ENCODE measurements around the gene ATP6V0C.

ATP6V0C gene

DNA sequence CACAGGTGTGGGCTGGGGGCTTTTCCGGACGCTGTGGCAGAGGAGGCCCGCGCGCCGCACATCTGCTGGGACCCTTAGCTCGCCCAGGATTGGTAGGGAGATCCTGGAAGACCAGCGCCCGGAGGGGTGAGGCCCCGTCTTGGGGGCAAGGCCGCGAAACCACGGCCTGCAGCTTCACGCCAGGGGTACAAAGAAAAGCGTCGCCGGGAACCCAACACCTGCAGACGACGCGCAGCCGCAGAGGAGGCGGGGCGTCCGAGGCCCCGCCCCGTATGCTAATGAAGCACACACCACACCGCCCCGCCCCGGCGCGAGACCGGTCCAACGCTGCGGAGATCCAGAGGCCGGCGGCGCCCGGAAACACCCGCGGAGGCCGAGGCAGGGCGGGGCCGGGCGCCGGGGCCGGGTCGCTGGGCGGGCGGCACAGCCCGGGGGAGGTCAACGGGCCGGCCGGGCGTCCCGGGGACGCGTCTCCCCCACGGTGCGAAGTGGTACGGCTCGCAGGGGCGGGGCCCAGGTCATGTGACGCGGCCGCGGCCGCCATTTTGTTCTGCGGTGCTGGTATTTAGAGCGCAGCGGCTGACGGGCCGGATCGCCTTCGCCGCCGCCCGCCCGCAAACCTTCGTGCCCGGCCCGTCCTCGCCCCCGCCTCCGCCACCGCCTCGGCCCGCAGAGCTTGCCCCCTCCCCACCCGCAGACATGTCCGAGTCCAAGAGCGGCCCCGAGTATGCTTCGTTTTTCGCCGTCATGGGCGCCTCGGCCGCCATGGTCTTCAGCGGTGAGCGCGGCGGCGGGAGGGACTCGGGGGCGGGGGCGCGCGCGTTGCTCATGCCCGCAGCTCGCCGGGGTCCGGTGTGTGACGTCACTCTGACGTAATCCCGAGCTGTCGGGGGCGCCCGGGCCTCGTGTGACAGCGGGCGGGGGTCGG, at the start of gene ATP6V0C:
TSS of gene ATP6V0C (plus strand) at position 548 of the 928 bp plus-strand sequence. CDS start at position 700, 152 bp downstream.
- DNase-seq (ENCODE audit: low read depth): peak; percentile 74

DNA sequence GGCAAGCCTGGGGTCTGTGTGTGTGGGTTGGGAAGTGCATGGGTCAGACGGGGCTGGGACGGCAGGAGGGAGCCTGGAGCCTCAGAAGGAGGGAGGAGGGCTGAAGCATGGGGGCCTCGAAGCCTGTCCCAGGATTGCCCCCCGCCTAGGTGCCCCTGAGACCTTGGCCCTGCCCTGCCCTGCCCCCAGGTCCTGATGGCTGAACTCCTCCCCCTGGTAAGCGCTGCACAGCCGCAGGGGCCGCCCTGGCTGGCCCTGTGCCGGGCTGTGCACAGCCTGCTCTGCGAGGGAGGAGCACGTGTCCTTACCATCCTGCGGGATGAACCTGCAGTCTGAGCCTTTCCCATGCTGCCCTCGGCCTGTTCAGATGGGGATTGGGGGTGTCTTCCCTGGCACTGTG, 49.4 kb upstream of the ATP6V0C start:
- no peak for DNase-seq (ENCODE audit: low read depth)

DNA sequence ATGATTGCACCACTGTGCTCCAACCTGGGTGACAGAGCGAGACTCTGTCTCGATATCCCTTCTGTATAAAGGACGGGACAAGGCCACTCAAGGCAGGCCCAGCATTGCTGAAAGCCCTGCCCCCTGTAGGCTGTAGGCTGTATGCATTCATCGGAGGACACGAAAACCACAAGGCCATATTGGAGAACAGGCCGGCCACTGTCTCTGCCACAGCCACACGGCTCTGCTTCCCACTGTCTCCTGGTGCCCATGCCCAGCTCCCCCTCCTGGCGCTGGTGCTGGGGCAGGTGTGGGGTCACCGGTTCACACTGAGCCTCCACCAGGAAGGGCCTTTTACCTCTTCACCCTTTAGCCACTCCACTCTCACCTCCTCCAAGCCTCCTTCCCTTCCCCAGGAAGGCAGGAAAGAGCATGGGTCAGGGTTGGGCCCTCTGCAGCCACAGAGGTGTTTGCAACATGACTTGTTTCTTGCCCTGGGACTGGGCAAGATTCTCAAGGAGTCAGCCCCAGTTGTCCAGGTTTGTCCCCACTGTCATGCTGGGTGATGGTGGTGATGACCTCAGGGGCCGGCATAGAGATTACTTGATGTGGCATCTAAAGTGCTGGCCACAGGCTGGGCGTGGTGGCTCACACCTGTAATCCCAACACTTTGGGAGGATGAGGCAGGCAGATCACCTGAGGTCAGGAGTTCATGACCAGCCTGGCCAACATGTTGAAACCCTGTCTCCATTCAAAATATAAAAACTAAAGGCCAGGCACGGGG, 47.9 kb upstream of the ATP6V0C start:
- no peak for DNase-seq (ENCODE audit: low read depth)

DNA sequence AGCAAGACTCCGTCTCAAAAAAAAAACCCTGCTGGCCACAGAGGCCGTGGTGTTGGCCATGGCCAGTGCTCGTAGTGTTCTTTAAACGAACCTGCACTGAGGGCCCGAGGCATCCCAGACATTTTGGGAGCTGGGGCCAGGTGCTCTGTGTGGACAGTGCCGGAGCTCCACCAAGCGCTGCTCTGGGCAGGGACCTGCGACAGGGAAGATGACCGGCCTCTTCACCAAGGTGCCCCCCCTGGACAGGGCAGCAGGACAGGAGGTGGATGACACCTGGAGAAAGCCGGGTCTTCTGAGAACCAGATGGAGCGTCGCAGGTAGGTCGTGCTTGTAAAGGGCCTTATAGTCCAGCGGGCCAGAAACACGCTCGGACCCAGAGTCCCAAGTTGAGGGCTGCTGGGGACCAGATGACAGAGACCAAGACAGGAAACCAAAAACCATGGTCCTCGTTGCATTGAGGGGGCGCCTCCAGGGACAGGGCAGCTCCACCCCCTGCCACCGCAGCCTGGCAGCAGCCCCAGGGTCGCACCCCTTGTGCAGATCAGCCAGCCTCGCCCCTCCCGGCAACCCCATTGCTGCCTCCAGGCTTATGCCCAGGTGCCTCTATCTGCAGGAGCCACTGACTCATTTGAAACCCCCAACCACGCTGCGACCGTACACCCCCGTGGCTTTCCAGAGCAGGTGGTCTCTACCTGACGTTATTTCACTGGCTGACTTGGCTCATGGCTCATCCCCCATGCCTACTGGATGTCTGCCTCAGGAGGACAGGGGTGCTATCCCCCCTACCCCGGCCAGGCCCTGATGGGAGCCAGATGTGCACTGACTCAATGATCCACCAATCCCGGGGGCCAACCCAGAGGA, 46.9 kb upstream of the ATP6V0C start:
- DNase-seq (ENCODE audit: low read depth): no peak

DNA sequence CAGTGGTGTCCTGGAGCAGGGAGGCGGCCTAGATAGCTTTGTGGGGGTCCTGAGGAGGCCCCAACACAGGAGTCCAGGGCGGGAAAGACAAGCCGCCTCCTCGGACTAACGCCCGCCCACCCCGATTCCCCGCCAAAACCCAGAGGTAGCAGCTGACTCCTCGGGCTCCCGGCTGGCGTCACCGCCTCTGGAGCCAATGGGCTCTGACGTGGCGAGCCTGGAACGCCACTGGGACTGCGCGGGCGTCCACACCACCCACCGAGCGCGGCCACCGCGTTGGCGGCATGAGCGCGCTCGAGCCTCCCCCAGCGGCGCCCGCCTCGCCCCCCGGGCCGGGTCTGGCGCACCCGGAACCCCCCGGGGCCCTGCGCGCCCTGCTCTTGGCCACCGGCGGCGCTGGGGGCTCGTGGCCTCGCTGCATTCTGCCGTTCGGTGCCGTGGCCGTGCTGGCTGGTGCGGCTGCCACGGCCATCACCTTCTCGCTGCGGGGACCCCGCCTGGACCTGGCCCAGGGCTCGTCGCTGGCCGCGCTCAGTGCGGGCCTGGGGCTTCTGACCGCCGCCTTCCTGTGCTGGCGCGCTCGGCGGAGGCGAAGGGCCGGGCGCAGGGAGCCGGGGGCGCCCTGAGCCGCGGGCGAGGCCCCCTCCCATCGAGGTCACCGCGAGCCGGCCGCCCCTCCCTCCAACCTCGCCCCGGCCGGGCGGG, 46.1 kb upstream of the ATP6V0C start:
- no peak for DNase-seq (ENCODE audit: low read depth)

DNA sequence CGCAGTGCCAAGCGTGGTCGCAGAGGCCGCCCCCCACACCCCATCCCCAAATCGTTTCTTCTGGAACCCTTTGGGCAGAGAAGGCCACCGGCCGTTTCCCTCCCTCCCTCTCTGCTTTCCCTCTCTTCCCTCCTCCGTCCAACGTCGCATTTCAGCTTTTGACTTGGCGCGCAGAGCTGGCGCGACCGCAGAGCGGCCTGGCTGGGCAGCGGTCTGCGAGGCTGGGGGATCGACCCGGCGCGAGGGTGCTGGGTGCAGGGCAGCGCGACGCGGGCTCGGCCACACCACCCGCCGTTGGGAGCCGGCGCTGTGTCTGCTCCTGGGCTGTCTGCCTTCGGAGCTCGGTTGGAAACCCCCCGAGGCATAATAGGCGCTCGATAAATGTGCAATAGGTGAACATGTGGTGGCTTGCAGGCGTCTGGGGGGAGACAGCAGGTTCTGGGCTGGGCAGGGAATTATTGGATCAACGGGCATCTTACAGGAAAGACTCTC, 45.5 kb upstream of the ATP6V0C start:
- no peak for DNase-seq (ENCODE audit: low read depth)

DNA sequence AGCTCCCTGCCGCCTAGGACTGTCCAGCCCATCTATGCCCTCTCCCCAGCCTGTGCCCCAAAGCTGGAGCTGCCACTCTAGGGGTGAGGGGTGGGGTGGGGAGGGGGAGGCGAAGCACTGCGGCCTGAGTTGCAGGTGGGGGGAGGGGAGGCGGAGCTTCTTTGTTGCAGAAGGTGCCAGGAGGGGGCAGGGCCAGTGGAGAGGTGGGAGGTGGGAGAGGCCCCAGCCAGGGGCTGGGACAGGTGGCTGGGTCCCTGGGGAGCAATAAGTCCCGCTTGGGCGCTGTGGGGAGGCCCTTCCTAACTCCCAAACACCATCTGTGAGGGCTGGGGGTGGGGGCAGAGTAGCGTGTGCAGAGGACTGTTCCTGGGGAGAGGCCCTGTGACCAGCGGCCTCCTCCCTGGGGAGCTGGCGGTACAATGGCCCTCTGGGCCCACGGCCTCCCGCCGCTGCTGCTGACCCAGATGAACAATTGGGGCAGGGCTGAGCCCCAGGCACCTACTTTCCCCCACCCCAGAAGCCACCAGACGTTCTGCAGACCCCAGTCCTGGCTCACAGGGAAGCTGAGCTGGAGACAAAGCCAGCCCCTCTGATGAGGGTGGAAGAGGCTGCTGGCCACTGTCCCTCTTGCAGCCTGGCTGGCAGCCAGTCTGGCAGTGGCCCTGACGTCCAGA, 44.9 kb upstream of the ATP6V0C start:
- DNase-seq (ENCODE audit: low read depth): no peak

DNA sequence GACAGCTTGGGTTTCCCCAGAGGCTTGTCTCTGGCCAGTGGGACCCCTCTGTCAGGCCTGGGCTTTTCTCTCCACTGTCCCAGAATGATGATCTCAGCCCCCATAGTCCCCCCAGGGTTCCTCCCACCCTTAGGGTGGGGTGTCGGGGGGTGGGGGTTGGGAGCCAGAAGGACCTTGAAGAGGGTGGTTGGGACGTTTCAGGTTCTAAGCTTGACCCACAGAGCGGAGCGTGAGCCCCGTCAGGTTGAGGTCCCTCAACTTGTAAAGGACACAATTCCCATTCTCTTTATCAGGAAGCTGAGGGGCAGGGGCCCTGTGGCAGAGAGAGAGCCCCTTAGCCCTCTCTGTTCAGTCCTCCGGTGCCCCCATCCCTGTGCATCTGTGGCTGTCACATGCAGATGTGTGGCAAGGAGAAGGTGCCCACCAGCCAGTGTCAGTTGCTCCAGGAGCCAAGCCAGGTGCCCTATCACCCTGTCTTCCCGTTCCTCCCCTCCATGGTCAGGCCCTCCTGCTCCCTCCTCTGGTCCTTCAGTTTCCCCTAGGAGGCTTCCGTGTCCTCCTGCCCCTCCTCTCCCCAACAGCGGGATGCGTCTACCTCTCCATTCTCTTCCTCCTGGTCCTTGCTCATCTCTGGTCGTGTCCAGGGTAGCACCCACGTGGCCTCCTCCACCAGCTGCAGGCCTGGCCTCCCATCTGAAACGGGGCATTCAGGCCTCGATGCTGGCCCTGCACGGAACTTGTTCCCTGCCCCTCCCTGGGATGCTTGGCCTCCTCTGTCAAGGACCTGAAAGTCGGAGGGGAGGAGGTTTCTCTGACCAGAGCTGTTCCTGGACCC, 44.1 kb upstream of the ATP6V0C start:
- no peak for DNase-seq (ENCODE audit: low read depth)

DNA sequence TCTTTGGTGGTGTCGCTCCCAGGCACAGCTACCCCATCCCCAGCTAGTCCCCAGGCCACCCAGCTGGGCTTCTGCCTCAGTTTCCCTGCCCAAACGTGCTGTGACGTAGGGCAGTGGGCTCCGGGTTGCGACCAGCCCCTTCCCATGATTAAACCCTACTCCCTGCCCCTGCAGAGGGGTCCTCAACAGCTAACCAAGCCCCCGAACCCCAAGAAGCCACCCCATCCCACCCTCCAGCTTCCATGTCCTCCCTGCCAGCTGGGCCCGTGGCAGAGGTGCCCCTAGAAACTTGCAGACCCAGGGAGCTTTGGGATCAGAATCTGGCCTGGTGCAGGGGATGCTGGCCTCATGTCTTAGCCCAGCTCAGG, 43.5 kb upstream of the ATP6V0C start:
- no peak for DNase-seq (ENCODE audit: low read depth)

DNA sequence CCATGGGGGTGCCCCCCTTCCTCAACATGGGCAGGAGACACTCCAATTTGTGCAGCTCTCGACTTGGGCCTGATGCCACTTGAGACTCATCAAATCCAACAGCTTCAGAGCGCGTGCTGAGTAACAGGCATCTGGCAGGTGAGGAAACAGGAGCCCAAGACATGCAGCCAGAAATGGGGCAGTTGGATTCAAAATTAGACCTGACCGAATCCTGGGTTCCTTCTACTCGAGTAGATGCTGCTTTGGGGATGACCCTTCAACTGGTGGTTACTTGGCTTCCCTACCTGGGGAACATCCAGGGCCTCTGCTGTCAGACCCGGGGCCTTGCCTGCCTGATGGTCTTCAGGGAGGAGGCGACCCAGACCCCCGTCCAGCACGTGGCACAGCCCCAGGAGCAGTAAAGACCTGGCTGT, 43.1 kb upstream of the ATP6V0C start:
- DNase-seq (ENCODE audit: low read depth): no peak

DNA sequence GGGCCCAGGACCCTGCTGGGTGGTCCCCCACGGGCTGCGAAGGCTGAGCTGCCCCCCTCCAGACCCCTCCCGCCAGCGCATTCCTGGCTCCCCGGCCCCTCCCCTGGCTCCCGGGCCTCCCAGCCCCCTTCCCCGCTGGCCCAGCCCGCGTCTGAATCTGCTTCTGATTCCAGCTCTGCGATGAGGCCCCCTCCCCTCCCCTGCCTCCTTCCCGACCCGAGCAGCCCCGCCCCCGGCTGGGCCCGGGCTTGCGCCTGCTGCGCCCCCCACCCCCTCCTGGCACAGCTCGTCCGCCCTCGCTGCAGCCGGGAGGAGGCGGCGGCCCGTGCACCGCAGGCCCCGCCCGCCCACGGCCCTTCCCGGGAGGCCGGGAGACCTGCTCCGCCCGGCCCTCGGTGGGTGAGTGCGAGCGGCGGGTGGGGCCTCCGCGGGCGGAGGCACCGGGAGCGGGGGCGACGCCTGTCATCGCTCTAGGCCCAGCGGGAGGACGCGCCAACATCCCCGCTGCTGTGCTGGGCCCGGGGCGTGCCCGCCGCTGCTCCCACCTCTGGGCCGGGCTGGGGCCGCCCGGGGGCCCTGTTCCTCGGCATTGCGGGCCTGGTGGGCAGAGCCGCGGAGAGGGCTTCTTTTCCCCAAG, 42.6 kb upstream of the ATP6V0C start, which contains the start of gene NTN3:
TSS of gene NTN3 (plus strand) at position 282 of the 637 bp plus-strand sequence. CDS start 405 bp downstream, outside the sequence.
- DNase-seq (ENCODE audit: low read depth): no peak

DNA sequence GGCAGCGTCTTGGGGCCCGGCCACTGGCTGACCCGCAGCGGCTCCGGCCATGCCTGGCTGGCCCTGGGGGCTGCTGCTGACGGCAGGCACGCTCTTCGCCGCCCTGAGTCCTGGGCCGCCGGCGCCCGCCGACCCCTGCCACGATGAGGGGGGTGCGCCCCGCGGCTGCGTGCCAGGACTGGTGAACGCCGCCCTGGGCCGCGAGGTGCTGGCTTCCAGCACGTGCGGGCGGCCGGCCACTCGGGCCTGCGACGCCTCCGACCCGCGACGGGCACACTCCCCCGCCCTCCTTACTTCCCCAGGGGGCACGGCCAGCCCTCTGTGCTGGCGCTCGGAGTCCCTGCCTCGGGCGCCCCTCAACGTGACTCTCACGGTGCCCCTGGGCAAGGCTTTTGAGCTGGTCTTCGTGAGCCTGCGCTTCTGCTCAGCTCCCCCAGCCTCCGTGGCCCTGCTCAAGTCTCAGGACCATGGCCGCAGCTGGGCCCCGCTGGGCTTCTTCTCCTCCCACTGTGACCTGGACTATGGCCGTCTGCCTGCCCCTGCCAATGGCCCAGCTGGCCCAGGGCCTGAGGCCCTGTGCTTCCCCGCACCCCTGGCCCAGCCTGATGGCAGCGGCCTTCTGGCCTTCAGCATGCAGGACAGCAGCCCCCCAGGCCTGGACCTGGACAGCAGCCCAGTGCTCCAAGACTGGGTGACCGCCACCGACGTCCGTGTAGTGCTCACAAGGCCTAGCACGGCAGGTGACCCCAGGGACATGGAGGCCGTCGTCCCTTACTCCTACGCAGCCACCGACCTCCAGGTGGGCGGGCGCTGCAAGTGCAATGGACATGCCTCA, 41.9 kb upstream of the ATP6V0C start:
- DNase-seq (ENCODE audit: low read depth): no peak

DNA sequence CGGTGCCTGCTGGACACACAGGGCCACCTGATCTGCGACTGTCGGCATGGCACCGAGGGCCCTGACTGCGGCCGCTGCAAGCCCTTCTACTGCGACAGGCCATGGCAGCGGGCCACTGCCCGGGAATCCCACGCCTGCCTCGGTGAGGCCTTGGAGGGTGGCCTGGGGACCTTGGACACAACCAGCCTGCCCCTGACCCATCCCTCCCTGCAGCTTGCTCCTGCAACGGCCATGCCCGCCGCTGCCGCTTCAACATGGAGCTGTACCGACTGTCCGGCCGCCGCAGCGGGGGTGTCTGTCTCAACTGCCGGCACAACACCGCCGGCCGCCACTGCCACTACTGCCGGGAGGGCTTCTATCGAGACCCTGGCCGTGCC, 41.3 kb upstream of the ATP6V0C start:
- no peak for DNase-seq (ENCODE audit: low read depth)

DNA sequence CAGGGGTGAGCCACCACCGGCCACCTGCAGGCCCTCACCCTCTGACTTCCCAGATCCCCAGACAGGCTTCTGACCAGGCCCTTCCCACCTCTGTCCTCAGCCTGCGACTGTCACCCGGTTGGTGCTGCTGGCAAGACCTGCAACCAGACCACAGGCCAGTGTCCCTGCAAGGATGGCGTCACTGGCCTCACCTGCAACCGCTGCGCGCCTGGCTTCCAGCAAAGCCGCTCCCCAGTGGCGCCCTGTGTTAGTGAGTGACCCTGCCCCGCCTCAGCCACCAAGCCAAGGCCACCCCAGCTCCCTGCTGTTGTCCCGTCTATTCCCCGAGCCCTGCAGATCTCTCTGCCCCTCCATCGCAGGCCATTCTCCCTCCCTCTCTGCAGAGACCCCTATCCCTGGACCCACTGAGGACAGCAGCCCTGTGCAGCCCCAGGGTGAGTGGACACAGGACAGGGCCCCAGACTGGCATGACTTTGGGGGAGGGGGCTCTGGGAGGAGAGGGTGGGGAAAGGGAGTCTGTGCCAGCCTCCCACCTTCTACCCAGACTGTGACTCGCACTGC, 40.8 kb upstream of the ATP6V0C start:
- no peak for DNase-seq (ENCODE audit: low read depth)

DNA sequence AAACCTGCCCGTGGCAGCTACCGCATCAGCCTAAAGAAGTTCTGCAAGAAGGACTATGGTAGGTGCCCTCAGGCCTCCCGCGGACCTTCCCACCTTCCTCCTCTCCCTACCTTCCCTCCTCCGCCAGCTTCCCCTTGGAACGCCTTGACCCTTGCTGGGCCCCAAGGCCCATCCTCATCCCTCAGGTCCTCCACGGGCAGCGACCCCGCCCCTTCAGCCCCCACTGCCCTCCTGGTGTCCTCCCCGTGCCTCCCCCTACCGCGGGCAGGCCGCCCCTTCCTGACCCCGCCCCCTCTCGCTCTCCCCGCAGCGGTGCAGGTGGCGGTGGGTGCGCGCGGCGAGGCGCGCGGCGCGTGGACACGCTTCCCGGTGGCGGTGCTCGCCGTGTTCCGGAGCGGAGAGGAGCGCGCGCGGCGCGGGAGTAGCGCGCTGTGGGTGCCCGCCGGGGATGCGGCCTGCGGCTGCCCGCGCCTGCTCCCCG, 40.3 kb upstream of the ATP6V0C start:
- DNase-seq (ENCODE audit: low read depth): no peak

DNA sequence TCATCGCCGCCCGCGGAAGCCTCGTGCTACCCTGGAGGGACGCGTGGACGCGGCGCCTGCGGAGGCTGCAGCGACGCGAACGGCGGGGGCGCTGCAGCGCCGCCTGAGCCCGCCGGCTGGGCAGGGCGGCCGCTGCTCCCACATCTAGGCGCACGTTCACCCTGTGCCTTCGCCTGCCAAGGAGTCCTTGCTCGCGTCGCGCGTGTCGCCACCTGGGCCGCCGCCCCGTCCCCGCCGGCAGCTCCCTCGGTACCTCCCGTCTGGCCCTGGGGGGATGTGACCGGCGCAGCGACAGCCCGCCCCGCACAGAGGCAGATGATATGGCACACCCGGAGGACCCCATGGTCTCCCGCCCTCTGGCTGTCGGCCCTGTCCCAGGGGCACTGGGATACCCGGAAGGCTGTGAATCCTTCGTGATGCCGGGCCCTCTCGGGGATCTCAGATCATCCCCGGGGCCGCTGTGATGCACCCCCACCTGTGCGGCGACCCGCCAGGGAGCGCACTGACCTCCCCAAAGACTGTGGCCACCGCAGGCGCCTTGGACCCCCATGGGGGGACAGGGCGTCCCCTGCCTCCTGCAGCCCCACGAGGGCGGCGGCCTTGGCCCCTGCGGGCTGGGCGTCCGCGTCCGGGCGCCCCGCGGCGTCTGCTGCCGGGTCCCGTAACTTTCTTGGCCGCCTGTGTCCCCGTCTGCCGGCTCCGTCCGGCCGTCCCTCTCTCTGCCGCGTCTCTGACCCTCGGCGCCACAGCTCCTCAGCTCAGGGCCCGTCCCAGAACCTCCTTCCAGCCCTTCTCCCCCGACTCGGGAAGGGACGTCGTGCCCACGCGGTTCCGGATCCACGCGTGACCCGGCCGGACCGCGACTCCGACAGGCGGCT, 39.5 kb upstream of the ATP6V0C start:
- DNase-seq (ENCODE audit: low read depth): no peak

DNA sequence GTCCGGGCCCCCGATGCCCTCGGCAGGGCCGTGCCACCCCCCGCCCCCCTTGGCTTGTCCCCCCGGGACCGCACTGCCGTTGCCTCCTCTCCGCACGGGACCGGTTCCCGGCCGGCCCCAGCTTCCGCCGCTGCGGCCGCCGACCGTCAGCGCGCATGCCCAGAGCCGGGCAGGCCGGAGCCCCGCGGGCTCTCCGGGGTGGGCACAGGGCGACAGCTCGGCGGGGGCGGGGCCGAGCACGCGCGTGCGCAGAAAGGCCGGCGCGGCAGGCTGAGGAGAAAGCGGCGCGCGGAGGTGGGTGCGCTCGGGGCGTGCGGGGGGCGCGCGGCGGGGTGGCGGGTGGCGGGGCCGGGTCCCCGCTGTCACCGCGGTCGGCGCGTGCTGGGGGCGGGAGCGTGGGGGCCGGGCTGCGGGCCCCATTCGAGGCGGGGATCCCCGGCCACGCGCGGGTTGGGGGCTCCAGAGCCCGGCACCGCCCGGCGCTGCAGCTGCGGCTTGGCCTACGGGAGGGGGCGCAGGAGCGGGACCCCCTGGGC, 38.8 kb upstream of the ATP6V0C start, which contains the start of gene TBC1D24:
TSS of gene TBC1D24 (plus strand) at position 251 of the 536 bp plus-strand sequence. CDS start 21,022 bp downstream, outside the sequence.
- DNase-seq (ENCODE audit: low read depth): peak; percentile 53

All from amniotic epithelial cell (primary cell).